GM12878 (cell line): ENCODE measurements around the gene ZCCHC24. TPM values are rescaled to one million over a fixed set of nuclear protein-coding genes. Genes with fewer than 3 reads are reported as not detected.

Source experiments
- ATAC-seq: fragments of 200-7000 bp; cut with Tn5 transposase; 3 replicates; pipeline ENCODE4 v1.9.1; 2020; ENCODE audit warnings: mild to moderate bottlenecking, moderate library complexity
- BruUV-seq: library from RNA; stranded (reverse); fragments of 400-500 nt; replicated peaks from 2 replicates; lab custom pipeline; 2021; lab: Mats Ljungman, UMichigan
- CTCF ChIA-PET: fragments of 300-600 bp; sonication (Branson Sonifier 250); formaldehyde crosslinking; extraction: SDS; loops from one replicate; lab custom pipeline; 2021; ENCODE audit warnings: inconsistent platforms; lab: Yijun Ruan, JAX
- POLR2A ChIA-PET: fragments of 350-600 bp; formaldehyde crosslinking; extraction: SDS; loops from one replicate; lab custom pipeline; 2021; ENCODE audit warnings: inconsistent platforms; lab: Charles Lee
- RAD21 ChIA-PET: fragments of 300-600 bp; sonication (Branson Sonifier 250); formaldehyde crosslinking; loops from one replicate; lab custom pipeline; 2023; ENCODE audit warnings: antibody characterized with exemption; ENCODE audit not compliant: unreplicated experiment; lab: Charles Lee
- SMC1A ChIA-PET: fragments of 300-600 bp; sonication (Branson Sonifier 250); formaldehyde crosslinking; loops from one replicate; lab custom pipeline; 2023; ENCODE audit not compliant: unreplicated experiment, uncharacterized antibody; lab: Charles Lee
- DNase-seq: peaks from one replicate; pipeline ENCODE4 v3.0.0-alpha.2; 2011; ENCODE audit warnings: low read depth, low spot score
- FAIRE-seq: peaks from 3 replicates; lab custom pipeline; 2011; peaks lifted over from hg19 to GRCh38; lab: Jason Lieb, UNC
- H2AFZ ChIP-seq: 2 replicates; pipeline ENCODE4 v1.6.0; 2011; ENCODE audit warnings: low read depth, low read length, control low read depth; ENCODE audit not compliant: control insufficient read depth
- H3K27ac ChIP-seq: 2 replicates; pipeline ENCODE4 v1.5.1; 2011; ENCODE audit warnings: control low read depth; ENCODE audit not compliant: control insufficient read depth, insufficient read depth
- H3K27me3 ChIP-seq, 2 experiments: replicated peaks in 1 of 2; 2 replicates each; pipeline versions ENCODE4 v1.6.0 to v1.6.1; 2011; ENCODE audit warnings: low read length in 1 of 2; ENCODE audit not compliant: control insufficient read depth in 2 of 2, insufficient read depth in 2 of 2
- H3K36me3 ChIP-seq, 2 experiments: 2 replicates each; pipeline ENCODE4 v1.5.1; 2011; ENCODE audit warnings: low read length in 1 of 2; ENCODE audit not compliant: control insufficient read depth in 2 of 2, insufficient read depth in 2 of 2
- H3K4me1 ChIP-seq: 2 replicates; pipeline ENCODE4 v1.6.1; 2011; ENCODE audit warnings: mild to moderate bottlenecking, low read length, moderate library complexity, mixed read lengths; ENCODE audit not compliant: control insufficient read depth, insufficient read depth
- H3K4me2 ChIP-seq: 2 replicates; pipeline ENCODE4 v1.6.0; 2011; ENCODE audit warnings: control low read depth; ENCODE audit not compliant: control insufficient read depth, insufficient read depth
- H3K4me3 ChIP-seq: fragments of 200-600 bp; sonication (generic); 2 replicates; pipeline ENCODE4 v1.5.1; 2016
- H3K79me2 ChIP-seq: 2 replicates; pipeline ENCODE4 v1.6.0; 2011; ENCODE audit warnings: low read length; ENCODE audit not compliant: control insufficient read depth, insufficient read depth
- H3K9ac ChIP-seq: 2 replicates; pipeline ENCODE4 v1.8.0; 2011; ENCODE audit warnings: low read length, control low read depth, mixed read lengths; ENCODE audit not compliant: control insufficient read depth, insufficient read depth
- H3K9me3 ChIP-seq: replicated peaks from 3 replicates; pipeline ENCODE4 v1.5.1; 2011; ENCODE audit warnings: mild to moderate bottlenecking, low read length; ENCODE audit not compliant: control insufficient read depth, insufficient read depth
- H4K20me1 ChIP-seq: 2 replicates; pipeline ENCODE4 v1.6.0; 2011; ENCODE audit not compliant: control insufficient read depth, insufficient read depth
- PAX5 ChIP-seq: IDR thresholded peaks from 2 replicates; pipeline ENCODE4 v1.6.1; 2011; ENCODE audit warnings: low read depth, low read length, borderline replicate concordance
- POU2F2 ChIP-seq: IDR thresholded peaks from 3 replicates; pipeline ENCODE4 v1.6.1; 2011; ENCODE audit warnings: low read depth, mild to moderate bottlenecking, low read length, borderline replicate concordance
- PRDM15 ChIP-seq: fragments of 450-650 bp; formaldehyde crosslinking; IDR thresholded peaks from 2 replicates; pipeline ENCODE4 v1.4.0; 2020; ENCODE audit warnings: mild to moderate bottlenecking, moderate library complexity
- SUPT20H ChIP-seq: IDR thresholded peaks from 2 replicates; pipeline ENCODE4 v1.6.1; 2011; ENCODE audit warnings: low read depth, mild to moderate bottlenecking, low read length, moderate library complexity, borderline replicate concordance; ENCODE audit not compliant: control insufficient read depth
- ZNF592 ChIP-seq: fragments of 450-650 bp; IDR thresholded peaks from 2 replicates; pipeline ENCODE4 v1.6.1; 2017; ENCODE audit warnings: mild to moderate bottlenecking, moderate library complexity
- ZSCAN29 ChIP-seq: fragments of 450-650 bp; IDR thresholded peaks from 2 replicates; pipeline ENCODE4 v1.6.1; 2017; ENCODE audit warnings: mild to moderate bottlenecking, moderate library complexity
- WGBS: methylation state at CpG from one replicate; pipeline ENCODE4 v1.1.6; 2016; ENCODE audit warnings: low lambda C conversion rate; ENCODE audit not compliant: insufficient replicate concordance, insufficient coverage; ENCODE audit errors: missing lambda C conversion rate; 5-methylcytosine and 5-hydroxymethylcytosine counted together
- in situ Hi-C: fragments of 300-500 bp; cut with MboI; formaldehyde crosslinking; loops from 9 replicates; pipeline ENCODE4 v1.14.3; 2018; ENCODE audit warnings: mixed read lengths
- intact Hi-C: fragments of 100-400 bp; cut with micrococcal nuclease; formaldehyde crosslinking; loops from one replicate; pipeline ENCODE4 v1.14.2; 2022; ENCODE audit not compliant: unreplicated experiment
- polyA plus RNA-seq, 11 experiments: library from polyadenylated mRNA; depleted of rRNA in 4 of 11; unstranded in 6 of 11; stranded (reverse) in 5 of 11; fragments of >200 nt; fragmentation: Nextera tagmentation in 4 of 11; fragmentation: Illumina TruSeq in 1 of 11; extraction: Ambion mirVana in 4 of 11; extraction: Trizol in 1 of 11; gene quantifications; 1 replicate in 1 of 11; 2 replicates in 10 of 11; pipeline versions ENCODE4 v1.2.1 to v1.2.3, GENCODE V29; 2011 to 2016; ENCODE audit warnings: inconsistent platforms in 2 of 11, missing spikeins in 2 of 11, low read depth in 1 of 11
- total RNA-seq, 4 experiments: library from RNA; depleted of rRNA in 3 of 4; stranded (reverse); fragments of >200 nt in 3 of 4; fragmentation: Illumina TruSeq in 1 of 4; extraction: Trizol in 1 of 4; gene quantifications; 2 replicates each; pipeline versions ENCODE4 v1.2.1 to v1.2.3, GENCODE V29; 2013 to 2021

Gene ZCCHC24
- total and polyA plus RNA-seq, 10 of the 15 experiments (the other 5 are each of a cell fraction or from before 2014, with no cell fraction given) = 0.02 to 0.62 (median 0.04) TPM; not detected in 4

- Histone ChIP-seq H3K27ac (no peak overlapping the region), H3K9ac (no peak overlapping the region), H3K4me2 (no peak overlapping the region), H2AFZ (no peak overlapping the region), H3K4me3 (no peak overlapping the region), H3K27me3 (no peaks in the 10 kb centered on the region; a peak in 1 of 4 replicates), H3K9me3 (no peaks in the 10 kb centered on the region), H3K79me2 (no peaks in the 10 kb centered on the region), H3K4me1 (peaks cover 6% of the 10 kb centered on the region), H4K20me1 (no peaks in the 10 kb centered on the region), H3K36me3 (no peaks in the 10 kb centered on the region)
- CTCF ChIA-PET = no interaction called here
- no peak for ATAC-seq
- SMC1A ChIA-PET = no interaction called here
- RAD21 ChIA-PET = no interaction called here
- no peak for FAIRE-seq
- no peak for DNase-seq
- no peak for TF ChIP-seq ZSCAN29
- intact Hi-C loops = no loop called here
- no TSS peak for BruUV-seq
- in situ Hi-C loops = no loop called here
- POLR2A ChIA-PET = no interaction called here
- 80% methylated on average over 11 of the region's 12 CpGs for WGBS
Observed at GRCh38 chr10:79416578-79417255, 28.7 kb downstream of the ZCCHC24 start.

GRCh38 chr10:79415736-79416577 lies 29.5 kb downstream of the ZCCHC24 start:
- Histone ChIP-seq H3K9me3 (no peaks in the 10 kb centered on the region), H4K20me1 (no peaks in the 10 kb centered on the region), H3K4me1 (peaks cover 6% of the 10 kb centered on the region), H3K36me3 (no peaks in the 10 kb centered on the region), H3K9ac (no peak overlapping the region), H2AFZ (no peak overlapping the region), H3K4me3 (no peak overlapping the region), H3K27ac (no peak overlapping the region), H3K4me2 (no peak overlapping the region), H3K79me2 (no peaks in the 10 kb centered on the region), H3K27me3 (no peaks in the 10 kb centered on the region; a peak in 1 of 4 replicates)
- RAD21 ChIA-PET = no interaction called here
- no TSS peak for BruUV-seq
- intact Hi-C loops = no loop called here
- no peak for DNase-seq
- CTCF ChIA-PET = interaction anchor here (0.7 kb wide), 1 partner anchor 51 kb away, joined by 3 read pairs; no protein-coding TSS in a partner anchor
- in situ Hi-C loops = no loop called here
- POLR2A ChIA-PET = no interaction called here
- FAIRE-seq = no peak
- WGBS = 26% methylated on average over 12 of the region's 12 CpGs
- SMC1A ChIA-PET = no interaction called here
- ATAC-seq = no peak
- TF ChIP-seq PRDM15 (CRISPR knock-in tag) = no peak
- no peak for TF ChIP-seq ZNF592
- no peak for TF ChIP-seq POU2F2
- TF ChIP-seq SUPT20H = no peak
- TF ChIP-seq PAX5 = no peak
